Measurements from ENCODE around the gene MRPS2.
"Not testable (repeated sequence)": the region's sequence is repeated elsewhere in the genome, so short reads cannot be mapped to it uniquely, and the experiment has no call there.

Gene MRPS2

GRCh38 chr9:135500525-135501260 is at the start of gene MRPS2:
Gene MRPS2 (plus strand): TSS chr9:135500682. CDS start chr9:135500711, 29 bp downstream.
- H3K27me3 ChIP-seq (ENCODE audit: control insufficient read depth, insufficient read depth, low read length), result no peaks in the 10 kb centered on the region; the same call in 1 of the 2 replicates
- peak within 1 kb of the TSS; percentile 93 for H3K9ac ChIP-seq (ENCODE audit: low read length)
- H3K9me3 ChIP-seq (ENCODE audit: control insufficient read depth, insufficient read depth, low read depth, low read length), result no peaks in the 10 kb centered on the region
- peak within 1 kb of the TSS; percentile 92 for H3K27ac ChIP-seq (ENCODE audit: low read depth, low read length)
- H3K4me1 ChIP-seq (ENCODE audit: control insufficient read depth, insufficient read depth, low read length), result peaks cover 11% of the 10 kb centered on the region
- H3K4me3 ChIP-seq (ENCODE audit: low read depth, low read length), result peak within 1 kb of the TSS; percentile 96
- H3K36me3 ChIP-seq (ENCODE audit: control insufficient read depth, insufficient read depth, low read length), result peaks cover 38% of the 10 kb centered on the region

- H3K4me1 ChIP-seq (ENCODE audit: control insufficient read depth, insufficient read depth, low read length), result no peaks in the 10 kb centered on the region
- no peak overlapping the region for H3K9ac ChIP-seq (ENCODE audit: low read length)
- H3K9me3 ChIP-seq (ENCODE audit: control insufficient read depth, insufficient read depth, low read depth, low read length), result peaks cover 13% of the 10 kb centered on the region
- no peak overlapping the region for H3K27ac ChIP-seq (ENCODE audit: low read depth, low read length)
- no peak overlapping the region for H3K4me3 ChIP-seq (ENCODE audit: low read depth, low read length)
- no peaks in the 10 kb centered on the region for H3K27me3 ChIP-seq (ENCODE audit: control insufficient read depth, insufficient read depth, low read length)
- H3K36me3 ChIP-seq (ENCODE audit: control insufficient read depth, insufficient read depth, low read length), result no peaks in the 10 kb centered on the region
Observed at GRCh38 chr9:135450956-135451355, 49.5 kb upstream of the MRPS2 start.

DNA sequence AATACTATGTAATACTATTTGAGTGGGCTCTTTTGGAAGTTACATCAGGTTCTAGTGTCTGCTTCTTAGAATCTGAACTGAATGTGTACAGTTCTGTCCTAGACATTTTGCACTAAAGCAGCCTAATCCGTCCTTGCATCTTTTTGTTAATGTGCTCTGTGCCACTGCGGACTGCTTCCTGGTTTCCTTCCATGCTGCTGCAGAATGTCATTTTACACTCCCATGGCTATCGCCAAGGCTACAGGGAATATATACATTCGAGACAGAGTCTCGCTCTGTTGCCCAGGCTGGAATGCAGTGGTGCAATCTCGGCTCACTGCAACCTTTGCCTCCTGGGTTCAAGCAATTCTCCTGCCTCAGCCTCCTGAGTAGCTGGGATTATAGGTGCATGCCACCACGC is 48.6 kb upstream of the MRPS2 start:
- not testable (repeated sequence) for H3K4me1 ChIP-seq (ENCODE audit: control insufficient read depth, insufficient read depth, low read length); H3K27ac ChIP-seq (ENCODE audit: low read depth, low read length); H3K27me3 ChIP-seq (ENCODE audit: control insufficient read depth, insufficient read depth, low read length); H3K36me3 ChIP-seq (ENCODE audit: control insufficient read depth, insufficient read depth, low read length); H3K9ac ChIP-seq (ENCODE audit: low read length); H3K4me3 ChIP-seq (ENCODE audit: low read depth, low read length)
- H3K9me3 ChIP-seq (ENCODE audit: control insufficient read depth, insufficient read depth, low read depth, low read length), result peaks cover 13% of the 10 kb centered on the region

DNA sequence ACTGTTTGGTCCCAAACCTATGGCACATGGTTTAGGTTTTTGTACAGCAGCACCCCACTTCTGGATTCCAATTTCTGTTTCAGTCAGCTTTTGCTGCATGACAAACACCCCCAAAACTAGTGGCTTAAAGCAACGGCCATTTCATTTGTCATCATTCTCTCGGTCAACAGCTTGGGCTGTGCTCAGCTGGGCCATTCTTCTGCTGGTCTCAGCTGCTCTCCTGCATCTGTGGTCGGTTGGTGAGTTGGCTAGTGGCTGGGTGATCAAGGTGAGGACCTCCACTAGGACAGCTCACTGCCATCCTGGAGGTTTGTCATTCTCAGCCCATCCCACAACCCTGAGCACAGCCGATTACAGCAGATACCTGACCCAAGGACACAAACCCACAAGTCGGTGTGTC is 45.7 kb upstream of the MRPS2 start:
- H3K4me1 ChIP-seq (ENCODE audit: control insufficient read depth, insufficient read depth, low read length), result no peaks in the 10 kb centered on the region
- no peaks in the 10 kb centered on the region for H3K27me3 ChIP-seq (ENCODE audit: control insufficient read depth, insufficient read depth, low read length)
- H3K27ac ChIP-seq (ENCODE audit: low read depth, low read length), result no peak overlapping the region
- H3K9ac ChIP-seq (ENCODE audit: low read length), result no peak overlapping the region
- no peak overlapping the region for H3K4me3 ChIP-seq (ENCODE audit: low read depth, low read length)
- H3K9me3 ChIP-seq (ENCODE audit: control insufficient read depth, insufficient read depth, low read depth, low read length), result peaks cover 13% of the 10 kb centered on the region
- no peaks in the 10 kb centered on the region for H3K36me3 ChIP-seq (ENCODE audit: control insufficient read depth, insufficient read depth, low read length)

DNA sequence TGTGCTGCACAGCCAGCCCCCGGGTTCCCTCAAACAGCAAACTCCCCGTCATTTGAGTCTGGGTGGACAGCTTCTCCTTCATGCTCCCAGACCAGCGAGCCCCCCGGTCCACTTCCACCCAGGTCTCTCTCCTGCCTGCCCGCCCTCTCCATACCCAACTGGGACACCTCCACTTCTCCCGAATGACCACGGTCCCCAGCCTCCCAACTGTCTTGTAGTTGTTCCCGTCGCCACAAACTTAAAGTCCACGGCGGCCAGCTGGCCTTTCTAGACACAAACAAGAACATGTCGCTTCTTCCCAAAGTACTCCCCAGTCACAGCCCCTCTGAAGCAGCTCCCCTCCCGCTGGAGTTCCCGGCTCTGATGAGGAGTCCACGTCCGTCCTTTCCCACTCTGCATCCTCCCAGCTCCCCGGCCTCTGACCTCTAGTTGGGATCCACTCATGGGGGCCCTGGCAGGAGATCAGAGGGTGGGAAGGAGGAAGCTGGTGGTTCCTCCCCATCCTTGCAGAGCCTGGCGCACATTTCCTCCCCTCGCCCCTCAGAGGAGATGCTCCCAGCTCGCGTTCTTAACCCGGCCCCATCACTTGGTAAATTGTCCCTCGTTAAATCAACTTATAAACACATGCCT is 45.0 kb upstream of the MRPS2 start:
- H3K9ac ChIP-seq (ENCODE audit: low read length), result no peak overlapping the region
- no peak overlapping the region for H3K27ac ChIP-seq (ENCODE audit: low read depth, low read length)
- H3K4me3 ChIP-seq (ENCODE audit: low read depth, low read length), result no peak overlapping the region
- no peaks in the 10 kb centered on the region for H3K36me3 ChIP-seq (ENCODE audit: control insufficient read depth, insufficient read depth, low read length)
- H3K27me3 ChIP-seq (ENCODE audit: control insufficient read depth, insufficient read depth, low read length), result no peaks in the 10 kb centered on the region
- H3K9me3 ChIP-seq (ENCODE audit: control insufficient read depth, insufficient read depth, low read depth, low read length), result peaks cover 13% of the 10 kb centered on the region
- H3K4me1 ChIP-seq (ENCODE audit: control insufficient read depth, insufficient read depth, low read length), result no peaks in the 10 kb centered on the region

DNA sequence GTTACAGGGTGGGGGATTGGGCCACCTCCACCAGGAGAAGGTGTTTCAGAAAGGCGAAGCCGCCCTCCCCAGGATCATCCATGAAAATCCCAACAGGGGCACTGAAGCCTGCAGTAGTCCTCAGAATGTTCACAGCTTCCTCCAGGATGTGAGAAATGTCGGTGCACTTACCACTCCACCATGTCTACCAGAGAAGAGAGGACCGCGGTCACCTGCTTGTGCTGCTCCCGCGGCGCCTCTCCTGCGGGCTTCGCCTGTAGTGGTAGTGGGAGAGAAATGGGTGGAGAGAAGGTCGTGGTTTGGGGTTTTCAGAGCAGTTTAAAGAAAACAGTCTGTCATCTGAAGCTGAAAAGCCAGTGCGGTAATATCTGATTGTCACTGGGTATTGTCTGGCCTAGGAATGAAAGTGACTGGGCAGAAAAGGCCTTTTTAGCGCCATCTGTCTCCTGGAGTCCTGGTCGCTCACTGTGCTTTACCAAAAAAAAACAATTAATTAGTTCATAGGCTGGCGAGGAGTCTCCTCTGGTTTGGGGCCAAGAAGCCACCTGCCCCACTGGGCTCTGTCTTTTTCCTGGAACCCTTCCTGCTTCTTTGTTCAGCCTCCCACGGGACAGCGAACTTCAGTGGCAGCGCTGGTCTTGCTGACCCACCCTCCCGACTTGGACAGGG is 43.9 kb upstream of the MRPS2 start:
- Histone ChIP-seq H3K27ac (ENCODE audit: low read depth, low read length) (no peak overlapping the region), H3K9ac (ENCODE audit: low read length) (no peak overlapping the region), H3K36me3 (ENCODE audit: control insufficient read depth, insufficient read depth, low read length) (no peaks in the 10 kb centered on the region), H3K4me3 (ENCODE audit: low read depth, low read length) (no peak overlapping the region), H3K27me3 (ENCODE audit: control insufficient read depth, insufficient read depth, low read length) (no peaks in the 10 kb centered on the region), H3K4me1 (ENCODE audit: control insufficient read depth, insufficient read depth, low read length) (no peaks in the 10 kb centered on the region), H3K9me3 (ENCODE audit: control insufficient read depth, insufficient read depth, low read depth, low read length) (peaks cover 13% of the 10 kb centered on the region)

- H3K9ac ChIP-seq (ENCODE audit: low read length); H3K4me3 ChIP-seq (ENCODE audit: low read depth, low read length); H3K36me3 ChIP-seq (ENCODE audit: control insufficient read depth, insufficient read depth, low read length); H3K27ac ChIP-seq (ENCODE audit: low read depth, low read length); H3K4me1 ChIP-seq (ENCODE audit: control insufficient read depth, insufficient read depth, low read length); H3K27me3 ChIP-seq (ENCODE audit: control insufficient read depth, insufficient read depth, low read length): not testable (repeated sequence)
- H3K9me3 ChIP-seq (ENCODE audit: control insufficient read depth, insufficient read depth, low read depth, low read length), result peaks cover 13% of the 10 kb centered on the region
Observed at GRCh38 chr9:135458478-135458877, 42.0 kb upstream of the MRPS2 start.

GRCh38 chr9:135461936-135462335 is 38.5 kb upstream of the MRPS2 start:
- H3K36me3 ChIP-seq (ENCODE audit: control insufficient read depth, insufficient read depth, low read length), result no peaks in the 10 kb centered on the region
- H3K4me3 ChIP-seq (ENCODE audit: low read depth, low read length), result no peak overlapping the region
- H3K27me3 ChIP-seq (ENCODE audit: control insufficient read depth, insufficient read depth, low read length), result no peaks in the 10 kb centered on the region
- H3K9me3 ChIP-seq (ENCODE audit: control insufficient read depth, insufficient read depth, low read depth, low read length), result no peaks in the 10 kb centered on the region
- peaks cover 3% of the 10 kb centered on the region; the same call in 1 of the 2 replicates for H3K4me1 ChIP-seq (ENCODE audit: control insufficient read depth, insufficient read depth, low read length)
- no peak overlapping the region for H3K9ac ChIP-seq (ENCODE audit: low read length)
- H3K27ac ChIP-seq (ENCODE audit: low read depth, low read length), result no peak overlapping the region

- H3K4me3 ChIP-seq (ENCODE audit: low read depth, low read length), result no peak overlapping the region
- H3K9me3 ChIP-seq (ENCODE audit: control insufficient read depth, insufficient read depth, low read depth, low read length), result no peaks in the 10 kb centered on the region
- peaks cover 4% of the 10 kb centered on the region; the same call in 1 of the 2 replicates for H3K4me1 ChIP-seq (ENCODE audit: control insufficient read depth, insufficient read depth, low read length)
- H3K27ac ChIP-seq (ENCODE audit: low read depth, low read length), result no peak overlapping the region
- no peaks in the 10 kb centered on the region for H3K27me3 ChIP-seq (ENCODE audit: control insufficient read depth, insufficient read depth, low read length)
- H3K36me3 ChIP-seq (ENCODE audit: control insufficient read depth, insufficient read depth, low read length), result no peaks in the 10 kb centered on the region
- H3K9ac ChIP-seq (ENCODE audit: low read length), result no peak overlapping the region
Observed at GRCh38 chr9:135463140-135463539, 37.3 kb upstream of the MRPS2 start.

GRCh38 chr9:135464181-135464580 is 36.3 kb upstream of the MRPS2 start:
- no peak overlapping the region for H3K4me3 ChIP-seq (ENCODE audit: low read depth, low read length)

More at GRCh38 chr9:135464181-135464580, 36.3 kb upstream of the MRPS2 start:
- H3K27me3 ChIP-seq (ENCODE audit: control insufficient read depth, insufficient read depth, low read length), result no peaks in the 10 kb centered on the region
- peaks cover 14% of the 10 kb centered on the region; the same call in 1 of the 2 replicates for H3K4me1 ChIP-seq (ENCODE audit: control insufficient read depth, insufficient read depth, low read length)
- no peak overlapping the region for H3K27ac ChIP-seq (ENCODE audit: low read depth, low read length)
- H3K9me3 ChIP-seq (ENCODE audit: control insufficient read depth, insufficient read depth, low read depth, low read length), result no peaks in the 10 kb centered on the region
- H3K36me3 ChIP-seq (ENCODE audit: control insufficient read depth, insufficient read depth, low read length), result no peaks in the 10 kb centered on the region
- no peak overlapping the region for H3K9ac ChIP-seq (ENCODE audit: low read length)

All from HUES6 (cell line).